ENCODE measurements around the gene ATP2B2.

ATP2B2 gene

DNA sequence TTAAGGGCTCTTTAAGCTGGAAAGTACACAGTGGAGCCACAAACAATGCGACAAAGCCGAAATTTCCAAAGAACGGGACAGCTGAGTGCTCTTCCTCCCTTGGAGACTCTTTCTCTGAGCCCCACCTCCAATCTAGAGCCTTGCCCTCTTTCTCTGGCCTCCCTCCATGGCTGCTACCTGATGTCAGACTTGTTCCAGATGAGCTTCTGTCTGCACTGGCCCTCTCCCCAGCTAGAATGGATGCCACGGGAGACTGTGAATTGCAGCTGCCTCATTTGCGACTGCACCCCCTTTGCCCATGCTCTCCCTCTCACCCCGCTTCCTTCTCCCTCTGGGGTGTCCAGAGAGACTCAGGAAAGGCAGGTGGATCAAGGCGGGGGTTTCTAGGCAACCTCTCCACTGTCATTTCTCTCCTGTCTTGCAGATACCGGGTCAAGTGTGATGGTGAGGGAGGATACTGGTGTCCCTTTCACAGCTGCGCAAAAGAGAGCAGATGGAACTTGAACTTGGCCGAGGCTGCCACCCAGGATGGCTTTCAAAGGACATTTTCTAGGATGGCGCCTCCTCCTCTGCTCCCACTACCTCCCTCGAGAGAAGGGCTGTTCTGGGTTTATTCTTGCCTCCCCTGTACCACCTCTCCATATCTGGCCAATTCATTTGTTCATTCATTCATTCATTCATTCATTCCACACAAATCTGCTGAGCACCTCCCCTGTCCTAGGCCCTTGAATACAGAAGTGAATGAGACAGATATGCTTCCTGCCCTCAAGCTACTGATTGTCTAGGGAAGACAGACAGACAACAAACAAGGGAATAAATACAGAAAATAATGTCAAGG is 12.8 kb downstream of the ATP2B2 start:
- DNase-seq: no peak

DNA sequence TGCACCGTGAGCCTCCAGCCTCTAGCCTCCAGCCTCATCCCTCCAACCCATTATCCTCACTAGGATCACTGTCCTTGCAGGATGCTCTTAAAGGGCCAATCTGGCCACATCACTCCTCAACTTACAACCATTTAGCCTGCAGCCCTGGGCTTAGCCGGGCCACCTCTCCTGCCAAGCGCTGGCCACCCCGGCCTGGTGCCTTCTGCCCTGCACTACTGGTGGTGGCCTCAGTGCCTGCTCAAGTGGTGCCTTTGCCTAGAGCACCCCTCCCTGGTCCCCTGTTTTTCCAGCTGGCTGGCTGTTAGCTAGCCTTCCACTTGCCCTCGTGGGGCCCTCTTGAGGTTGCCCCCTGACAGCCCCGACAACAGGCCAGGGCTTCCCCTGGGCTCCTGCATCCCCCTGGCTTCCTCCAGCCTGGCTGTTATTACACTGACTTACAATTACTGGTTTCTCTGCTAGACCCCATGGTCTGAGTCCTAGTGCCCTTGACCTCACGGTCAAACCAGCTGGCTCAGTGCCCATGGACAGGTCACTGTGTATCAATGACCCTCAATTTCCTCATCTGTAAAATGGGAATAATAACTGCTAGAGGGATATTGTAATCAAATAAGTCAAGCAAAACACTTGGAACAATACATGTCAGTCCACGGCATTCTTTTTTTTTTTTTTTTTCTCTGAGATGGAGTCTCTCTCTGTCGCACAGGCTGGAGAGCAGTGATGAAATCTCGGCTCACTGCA is 15.5 kb downstream of the ATP2B2 start:
- DNase-seq: no peak

DNA sequence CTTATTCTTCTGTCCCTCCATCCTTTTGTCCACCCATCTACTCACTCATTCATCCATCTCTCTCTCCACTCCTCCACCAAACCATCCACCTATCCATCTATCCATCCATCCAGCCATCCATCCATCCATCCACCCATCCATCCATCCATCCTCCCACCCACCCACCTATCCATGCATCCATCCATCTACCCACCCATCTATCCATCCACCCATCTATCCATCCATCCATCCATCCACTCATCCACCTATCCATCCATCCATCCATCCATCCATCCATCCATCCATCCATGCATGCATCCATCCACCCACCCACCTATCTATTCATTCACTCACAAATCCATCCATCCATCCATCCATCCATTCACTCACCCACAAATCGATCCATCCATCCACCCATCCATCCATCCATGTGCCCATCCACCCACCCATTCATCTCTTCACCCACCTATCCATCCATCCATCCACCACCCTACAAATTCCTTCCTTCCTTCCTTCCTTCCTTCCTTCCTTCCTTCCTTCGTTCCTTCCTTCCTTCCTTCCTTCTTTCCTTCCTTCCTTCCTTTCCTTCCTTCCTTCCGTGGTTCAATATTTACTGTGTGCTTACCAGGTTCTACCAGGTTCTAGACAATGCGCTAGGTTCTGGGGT is 17.3 kb downstream of the ATP2B2 start:
- no peak for DNase-seq

DNA sequence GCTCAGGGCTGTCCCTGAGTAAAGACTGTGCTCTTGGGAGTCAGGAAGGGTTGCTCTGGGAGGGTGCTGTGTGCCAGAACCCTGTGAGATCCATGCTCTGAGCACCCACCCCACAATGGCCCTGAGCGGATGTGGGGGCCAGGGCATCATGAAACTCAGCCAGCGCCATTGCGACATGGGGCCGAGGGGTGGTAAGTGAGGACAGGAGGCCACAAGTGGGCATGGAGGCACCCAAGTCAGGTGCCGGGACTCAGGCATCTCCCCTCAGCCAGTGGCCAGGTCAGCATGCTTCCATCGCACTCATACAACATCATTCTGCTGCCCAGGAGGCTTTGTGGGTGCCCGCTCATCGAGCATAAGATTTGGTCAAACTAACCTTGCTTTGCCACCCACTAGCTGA is 19.6 kb downstream of the ATP2B2 start:
- no peak for DNase-seq

DNA sequence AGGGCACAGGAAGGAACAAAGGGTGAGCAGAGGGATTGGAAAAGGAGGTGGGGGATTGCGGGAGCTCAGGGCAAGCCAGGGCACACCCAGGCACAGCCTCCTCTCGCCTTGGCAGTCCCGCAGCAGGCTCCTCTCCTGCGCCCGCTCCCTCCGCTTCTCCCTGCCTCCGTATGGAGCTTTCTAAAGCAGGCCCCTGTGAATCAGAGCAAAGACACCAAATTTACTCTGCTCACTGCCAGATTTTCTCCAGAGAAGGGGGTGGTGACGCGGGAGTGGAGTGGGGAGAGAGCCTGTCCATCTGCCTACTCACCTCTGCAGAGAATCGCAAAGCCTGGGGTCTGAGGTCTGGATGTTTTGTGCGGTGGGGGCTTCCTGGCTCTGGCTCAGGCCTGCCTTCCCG is 20.0 kb downstream of the ATP2B2 start:
- DNase-seq: no peak

DNA sequence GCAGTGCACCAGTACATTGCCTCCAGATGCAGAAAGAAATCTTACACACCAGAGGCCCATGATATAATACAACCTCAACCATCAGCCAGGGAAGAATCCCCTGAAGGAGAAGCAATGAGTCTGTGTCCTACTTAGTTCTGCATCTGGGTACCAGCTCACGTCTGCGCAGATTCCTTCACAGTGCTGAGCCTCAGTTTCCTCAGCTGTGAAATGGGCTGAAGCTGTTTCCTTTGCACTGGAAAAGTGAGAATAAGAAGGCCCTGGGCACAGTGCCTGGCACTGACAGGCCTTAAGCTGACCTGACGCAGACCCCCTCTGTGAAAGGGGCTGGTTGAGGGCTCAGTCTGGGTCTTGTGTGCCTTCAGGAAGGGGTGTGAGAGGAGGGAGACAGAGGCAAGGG is 20.7 kb downstream of the ATP2B2 start:
- no peak for DNase-seq

DNA sequence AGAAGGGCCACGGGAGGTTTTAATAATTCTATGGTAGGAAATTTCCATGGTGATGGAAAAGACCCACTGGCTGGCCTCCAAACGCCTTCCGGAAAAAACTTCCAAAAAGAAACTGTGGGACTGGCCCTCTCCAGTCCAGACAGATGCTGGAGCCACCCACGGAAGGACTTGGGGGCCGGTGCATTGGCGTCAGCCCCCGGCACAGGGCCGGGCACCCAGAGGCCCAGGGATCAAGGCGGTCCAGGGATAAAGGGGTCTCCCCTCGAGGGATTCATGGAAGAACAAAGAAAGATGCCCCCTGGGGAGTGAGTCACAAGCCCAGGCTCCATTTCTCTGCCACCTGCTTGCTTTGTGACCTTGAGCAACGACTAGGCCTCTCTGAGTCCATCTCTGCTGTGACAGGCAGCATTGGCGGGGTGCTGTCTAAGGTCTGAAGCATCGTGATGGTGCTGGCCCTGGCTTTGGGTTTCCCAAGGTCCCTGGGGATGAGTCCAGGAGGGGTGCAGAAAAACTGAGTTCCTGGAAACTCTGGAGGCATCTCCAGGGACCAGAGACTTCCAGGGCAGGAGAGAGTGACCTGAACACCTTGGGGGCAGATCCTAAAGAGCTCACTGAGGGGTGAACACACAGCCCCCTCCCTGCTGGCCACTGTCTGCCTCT is 21.6 kb downstream of the ATP2B2 start:
- no peak for DNase-seq

DNA sequence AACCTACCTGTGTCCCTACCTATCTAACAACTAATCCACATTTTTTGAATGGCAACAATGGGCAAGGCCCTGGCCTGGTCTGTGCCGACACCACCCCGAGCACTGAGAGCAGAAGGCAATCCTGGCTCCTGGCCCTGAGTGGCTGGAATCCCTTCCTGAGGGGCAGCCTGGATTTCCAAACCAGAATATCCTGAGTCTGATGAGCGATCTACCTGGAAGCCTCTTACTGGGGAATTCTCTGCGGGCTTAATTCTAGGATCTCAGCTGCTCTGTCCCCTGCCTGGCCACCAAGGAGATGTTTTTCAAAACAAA is 22.1 kb downstream of the ATP2B2 start:
- DNase-seq: no peak

DNA sequence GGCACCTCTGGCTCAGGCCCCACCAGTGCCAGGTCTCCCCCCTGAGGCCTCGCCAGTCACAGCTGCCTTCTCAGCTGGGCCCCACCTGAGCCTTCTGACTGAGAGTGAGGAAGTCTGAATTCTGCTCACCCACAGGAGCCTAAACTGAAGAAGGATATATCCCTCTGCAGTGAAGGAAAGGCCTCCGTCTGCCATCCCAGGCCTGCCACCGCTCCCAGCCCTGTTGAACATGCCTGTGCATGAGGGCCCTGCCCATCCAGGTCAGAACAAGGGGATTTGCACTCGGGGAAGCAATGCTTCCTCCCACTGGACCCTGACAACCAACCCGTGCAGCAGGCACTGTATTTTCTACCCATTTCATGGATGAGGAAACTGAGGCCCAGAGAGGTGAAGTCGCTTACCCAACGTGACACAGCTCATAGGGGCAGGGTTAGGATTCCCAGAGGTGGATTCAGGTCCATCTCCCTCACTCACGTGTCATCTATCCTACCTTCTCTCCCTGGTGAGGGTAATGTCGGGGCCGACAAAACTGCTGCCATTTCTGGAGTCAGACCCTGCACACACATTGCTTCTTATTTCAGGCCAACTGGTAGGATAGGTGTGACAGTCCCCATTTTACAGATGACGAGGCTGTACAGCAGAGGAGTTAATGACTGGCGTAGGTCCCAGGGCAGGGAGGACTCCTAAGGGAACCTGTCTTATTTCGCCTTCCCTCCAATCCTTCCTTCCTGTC is 22.6 kb downstream of the ATP2B2 start:
- DNase-seq: no peak

DNA sequence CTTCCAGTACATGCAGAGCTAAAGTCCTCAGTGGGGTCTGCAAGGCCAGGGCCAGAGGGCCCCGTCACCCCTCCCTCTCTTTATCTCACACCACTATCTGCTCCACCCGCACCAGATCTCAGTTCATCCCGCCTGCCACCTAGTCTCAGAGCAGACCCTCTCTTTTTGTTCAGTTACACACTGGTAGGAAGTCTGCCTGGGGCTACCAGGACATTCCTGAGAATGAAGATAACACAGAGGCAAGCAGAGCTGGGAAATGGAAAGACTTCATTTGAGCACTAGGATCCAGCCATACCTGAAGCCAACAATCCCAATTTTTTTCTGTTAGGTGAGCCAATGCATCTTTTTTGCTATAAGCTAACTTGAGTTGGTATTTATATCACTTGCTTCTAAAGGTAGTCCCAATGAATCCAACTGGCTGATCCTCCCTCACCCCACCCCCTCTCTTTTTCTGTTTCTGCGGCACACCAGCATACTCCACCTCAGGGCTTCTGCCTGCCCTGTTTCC is 24.5 kb downstream of the ATP2B2 start:
- no peak for DNase-seq

DNA sequence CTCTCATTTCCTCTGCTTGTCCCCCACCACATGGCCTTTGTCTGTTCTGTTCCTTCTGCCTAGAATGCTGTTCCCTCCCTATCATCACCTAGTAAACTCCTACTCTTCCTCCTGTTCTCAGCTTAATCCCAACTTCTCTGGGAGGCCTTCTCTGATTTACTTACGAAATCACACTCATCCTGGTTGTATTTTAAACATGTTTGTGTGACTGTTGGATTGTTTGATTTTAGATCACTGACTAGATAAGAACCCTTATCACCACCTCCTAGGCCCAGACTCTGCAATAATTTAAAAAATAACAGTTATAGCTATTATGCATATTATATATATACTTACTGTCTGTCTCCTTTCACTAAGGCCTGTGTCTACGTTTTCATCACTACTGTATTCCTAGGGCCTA is 26.1 kb downstream of the ATP2B2 start:
- no peak for DNase-seq

DNA sequence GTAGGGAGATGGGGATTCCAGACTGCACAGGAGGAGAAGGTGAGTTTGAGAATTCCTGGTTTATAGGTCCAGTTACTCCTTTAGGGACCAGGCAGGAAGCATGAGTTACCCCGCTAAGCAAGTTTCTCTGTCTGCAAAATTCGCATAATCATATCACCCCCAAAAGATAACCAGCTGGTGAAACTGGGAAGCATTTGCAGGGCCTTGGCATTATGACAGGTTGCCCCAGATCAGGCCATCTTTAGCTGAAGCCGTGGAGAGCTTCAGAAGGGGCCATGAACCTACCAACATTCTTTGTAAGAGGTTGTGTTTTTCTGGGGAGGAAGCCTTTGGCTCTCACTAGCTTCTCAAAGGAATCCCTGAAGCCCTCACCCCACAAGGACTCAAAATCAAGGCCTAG is 29.4 kb downstream of the ATP2B2 start:
- DNase-seq: no peak

DNA sequence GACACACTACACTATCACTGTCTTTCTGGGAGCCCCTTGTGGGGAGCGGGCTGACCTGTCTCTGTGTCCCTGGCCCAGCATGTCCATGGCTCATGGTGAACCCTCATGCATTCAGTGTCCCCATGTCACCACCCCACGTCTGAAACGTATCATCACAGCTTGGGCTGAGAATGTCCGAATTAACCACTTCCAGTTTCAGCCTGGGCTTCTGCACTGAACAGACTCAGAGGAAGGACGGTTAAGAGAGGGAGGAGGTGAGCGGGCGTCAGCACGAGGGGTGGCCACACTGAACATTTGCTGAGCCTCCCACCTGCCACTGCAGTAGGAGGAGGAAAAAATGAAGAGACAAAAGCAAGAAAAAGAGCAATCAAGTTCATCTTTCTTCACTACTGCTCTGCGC is 30.5 kb downstream of the ATP2B2 start:
- no peak for DNase-seq

DNA sequence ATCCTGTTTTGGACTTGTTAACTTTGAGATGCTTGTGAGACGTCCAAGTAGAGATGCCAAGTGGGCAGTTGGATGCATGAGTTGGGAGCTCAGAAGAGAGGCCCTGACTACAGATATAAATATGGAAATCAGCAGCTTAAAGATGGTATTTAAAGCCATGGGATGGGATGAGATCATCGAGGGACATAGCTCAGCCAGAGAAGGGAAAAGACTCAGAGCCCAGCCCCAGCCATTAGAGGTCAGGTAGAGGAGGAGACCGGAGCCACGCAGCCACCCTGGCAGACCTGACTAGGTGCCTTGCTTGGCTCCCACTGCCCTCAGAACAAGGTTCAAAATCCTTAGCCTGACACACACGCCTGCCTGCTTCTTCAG is 31.1 kb downstream of the ATP2B2 start:
- no peak for DNase-seq

DNA sequence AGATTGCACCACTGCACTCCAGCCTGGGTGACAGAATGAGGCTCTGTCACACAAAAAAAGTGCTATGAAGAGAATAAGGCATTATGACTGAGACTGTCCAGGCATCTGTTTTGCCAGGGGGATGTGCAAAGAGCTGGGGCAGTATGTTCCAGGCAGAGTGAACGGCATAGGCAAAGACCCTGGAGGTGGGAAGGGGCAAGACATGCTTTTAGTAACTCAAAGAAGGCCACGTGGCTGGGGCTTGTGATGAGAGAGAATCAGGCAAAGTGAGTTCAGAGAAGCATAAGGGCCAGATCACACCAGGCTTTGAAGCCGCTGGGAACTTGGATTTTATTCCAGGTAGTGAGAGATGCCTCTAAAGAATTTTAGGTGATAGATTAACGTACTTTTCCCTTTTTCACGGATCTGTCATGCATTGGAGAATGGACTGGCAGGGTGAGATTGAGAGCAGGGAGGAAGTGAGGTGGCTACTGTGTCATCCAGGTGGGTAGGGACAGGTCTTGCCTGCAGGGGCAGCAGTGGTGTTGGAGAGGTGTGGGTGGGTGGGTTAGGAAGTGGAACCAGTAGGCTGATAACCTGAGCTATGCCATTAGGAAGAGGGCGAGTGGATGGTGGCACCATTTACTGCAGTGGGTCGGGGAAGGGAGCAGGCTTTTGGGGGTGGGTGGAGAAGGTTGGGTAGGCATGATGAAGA is 31.7 kb downstream of the ATP2B2 start:
- no peak for DNase-seq

DNA sequence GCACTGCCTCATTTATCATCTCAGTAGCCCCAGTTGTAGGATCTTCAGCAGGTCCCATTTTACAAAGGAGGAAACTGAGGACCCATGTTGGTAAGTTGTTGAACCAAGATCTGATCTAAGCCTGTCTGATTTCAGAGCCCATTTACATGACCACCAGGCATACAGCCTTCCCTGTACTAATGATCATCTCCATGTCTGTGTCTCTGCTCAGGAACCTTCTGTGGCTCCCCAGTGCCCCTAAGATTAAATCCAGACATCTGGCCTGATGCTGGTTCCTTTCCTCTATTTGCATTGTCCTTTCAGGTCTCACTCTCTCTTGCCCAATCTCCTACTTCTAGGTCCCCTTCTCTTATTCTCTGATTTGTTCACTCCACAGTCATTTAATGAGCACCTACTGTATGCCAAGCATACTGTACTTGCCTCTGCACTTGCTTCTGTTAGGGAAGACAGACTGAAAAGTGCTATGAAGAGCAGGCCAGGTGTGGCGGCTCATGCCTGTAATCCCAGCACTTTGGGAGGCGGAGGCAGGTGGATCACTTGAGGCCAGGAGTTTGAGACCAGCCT is 32.4 kb downstream of the ATP2B2 start:
- no peak for DNase-seq

DNA sequence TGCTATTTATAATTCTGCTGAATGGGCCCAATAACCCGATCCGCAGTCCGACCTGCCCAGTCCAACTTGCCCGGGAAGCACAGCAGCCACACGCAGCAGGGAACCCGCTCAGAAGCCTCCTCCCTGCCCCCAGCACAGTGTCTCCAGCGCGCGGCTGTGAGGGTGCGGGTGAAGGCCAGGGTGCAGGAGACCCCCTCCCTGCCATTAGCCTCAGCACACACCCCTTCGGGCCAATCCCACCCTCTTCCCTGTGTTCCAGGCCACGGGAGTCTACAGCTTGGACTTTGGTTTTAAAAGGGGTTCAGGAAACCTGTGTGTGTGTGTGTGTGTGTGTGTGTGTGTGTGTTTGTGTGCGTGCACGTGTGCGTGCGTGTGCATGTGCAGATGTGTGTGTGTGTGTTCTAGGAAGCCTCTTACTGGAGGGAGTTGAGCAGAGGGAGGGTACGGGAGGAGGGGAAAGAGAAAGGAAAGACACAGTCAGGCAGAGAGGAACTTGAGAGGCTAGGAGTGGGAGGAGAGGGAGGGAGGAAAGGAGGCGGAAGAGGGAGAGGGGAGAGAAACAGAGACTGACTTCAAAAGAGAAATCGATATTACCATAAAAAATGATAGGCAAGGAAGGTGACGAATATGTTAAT is 34.2 kb downstream of the ATP2B2 start:
- no peak for DNase-seq

DNA sequence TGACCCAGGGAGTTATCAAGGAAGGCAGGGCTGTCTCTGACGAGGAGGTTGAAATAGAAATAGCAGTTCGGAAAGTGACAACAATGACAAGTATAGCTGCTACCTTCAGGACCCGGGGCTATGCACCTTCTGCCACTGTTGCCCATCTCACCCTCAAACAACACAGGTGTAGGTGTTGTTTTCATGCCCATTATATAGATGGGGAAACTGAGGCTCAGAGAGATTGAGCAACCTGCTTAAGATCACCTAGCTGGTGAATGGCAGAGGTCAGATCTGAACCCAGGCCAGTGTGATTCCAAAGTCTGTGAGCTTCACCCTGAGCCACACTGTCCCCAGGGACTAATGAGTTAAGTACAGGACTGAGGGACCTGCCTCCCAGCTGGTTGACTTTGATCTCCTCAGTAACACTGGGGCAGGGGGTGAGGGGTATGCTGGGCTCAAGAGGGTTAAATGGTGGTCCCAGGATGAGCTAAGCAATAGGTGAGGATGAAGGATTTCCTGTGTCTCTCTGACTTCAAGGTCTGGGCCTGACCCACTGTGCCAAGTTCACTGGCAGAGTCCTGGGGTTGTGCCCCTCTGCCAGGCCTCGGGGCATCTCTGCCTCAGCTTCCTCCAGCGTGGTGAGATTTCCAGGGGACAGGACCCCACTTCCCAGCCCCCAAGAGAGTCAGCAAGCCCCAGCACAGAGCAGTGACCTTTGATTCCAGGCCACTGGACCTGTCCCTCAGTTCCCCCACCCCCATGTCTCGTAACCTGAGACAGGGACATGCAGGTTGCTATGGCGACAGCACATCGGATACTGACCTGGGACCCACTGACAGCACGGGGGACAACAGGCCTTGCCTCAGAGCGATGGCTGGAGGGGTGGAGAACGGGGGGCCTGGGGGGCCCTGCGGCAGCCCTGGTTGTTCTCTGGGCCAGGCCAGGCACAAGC is 35.0 kb downstream of the ATP2B2 start:
- DNase-seq: no peak

DNA sequence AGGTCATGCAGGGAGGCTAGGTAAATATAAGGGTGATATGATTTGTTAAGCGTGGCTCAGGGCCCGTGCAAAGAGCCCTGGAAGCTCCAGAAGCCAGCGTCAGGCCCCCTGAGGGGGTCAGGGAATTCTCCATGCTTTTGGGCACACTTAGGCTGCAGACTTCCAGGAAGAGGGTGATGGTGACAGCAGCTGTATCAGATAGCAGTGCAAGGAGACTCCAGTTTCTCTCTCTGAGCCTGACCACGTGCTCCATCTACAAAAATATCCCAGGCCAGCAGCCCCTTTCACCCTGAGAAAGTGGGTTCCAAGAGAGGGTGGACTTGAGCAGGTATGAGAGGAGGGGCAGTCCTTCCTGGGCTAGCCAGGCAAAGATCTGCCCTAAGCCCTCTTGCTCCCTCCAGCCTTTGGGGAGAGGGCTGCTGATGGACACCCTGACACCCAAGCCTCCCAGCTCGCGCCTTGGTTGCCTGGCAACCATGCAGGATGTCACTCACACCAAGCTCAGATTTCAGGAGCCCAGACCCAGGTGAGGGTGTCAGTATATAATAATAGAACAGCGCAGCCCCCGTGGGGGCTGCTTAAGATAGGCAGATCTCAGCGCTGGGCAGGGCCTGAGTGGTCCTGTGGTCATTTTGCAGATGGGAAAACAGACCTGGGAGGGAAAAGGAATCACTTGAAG is 35.8 kb downstream of the ATP2B2 start:
- no peak for DNase-seq
